GM12878 (cell line): ENCODE results near the gene ADARB1. TPM values are rescaled to one million over a fixed set of nuclear protein-coding genes. Genes with fewer than 3 reads are reported as not detected.
A peak's percentile ranks its signal among the peaks of the same experiment; 100 is the strongest.

Experiments
- ATAC-seq: fragments of 200-7000 bp; cut with Tn5 transposase; 3 replicates; pipeline ENCODE4 v1.9.1; 2020; ENCODE audit warnings: mild to moderate bottlenecking, moderate library complexity
- BruUV-seq: library from RNA; stranded (reverse); fragments of 400-500 nt; replicated peaks from 2 replicates; lab custom pipeline; 2021; lab: Mats Ljungman, UMichigan
- CTCF ChIA-PET: fragments of 300-600 bp; sonication (Branson Sonifier 250); formaldehyde crosslinking; extraction: SDS; loops from one replicate; lab custom pipeline; 2021; ENCODE audit warnings: inconsistent platforms; lab: Yijun Ruan, JAX
- POLR2A ChIA-PET: fragments of 350-600 bp; formaldehyde crosslinking; extraction: SDS; loops from one replicate; lab custom pipeline; 2021; ENCODE audit warnings: inconsistent platforms; lab: Charles Lee
- RAD21 ChIA-PET: fragments of 300-600 bp; sonication (Branson Sonifier 250); formaldehyde crosslinking; loops from one replicate; lab custom pipeline; 2023; ENCODE audit warnings: antibody characterized with exemption; ENCODE audit not compliant: unreplicated experiment; lab: Charles Lee
- SMC1A ChIA-PET: fragments of 300-600 bp; sonication (Branson Sonifier 250); formaldehyde crosslinking; loops from one replicate; lab custom pipeline; 2023; ENCODE audit not compliant: unreplicated experiment, uncharacterized antibody; lab: Charles Lee
- DNase-seq: peaks from one replicate; pipeline ENCODE4 v3.0.0-alpha.2; 2011; ENCODE audit warnings: low read depth, low spot score
- FAIRE-seq: peaks from 3 replicates; lab custom pipeline; 2011; peaks lifted over from hg19 to GRCh38; lab: Jason Lieb, UNC
- H2AFZ ChIP-seq: 2 replicates; pipeline ENCODE4 v1.6.0; 2011; ENCODE audit warnings: low read depth, low read length, control low read depth; ENCODE audit not compliant: control insufficient read depth
- H3K27ac ChIP-seq: 2 replicates; pipeline ENCODE4 v1.5.1; 2011; ENCODE audit warnings: control low read depth; ENCODE audit not compliant: control insufficient read depth, insufficient read depth
- H3K27me3 ChIP-seq, 2 experiments: replicated peaks in 1 of 2; 2 replicates each; pipeline versions ENCODE4 v1.6.0 to v1.6.1; 2011; ENCODE audit warnings: low read length in 1 of 2; ENCODE audit not compliant: control insufficient read depth in 2 of 2, insufficient read depth in 2 of 2
- H3K36me3 ChIP-seq, 2 experiments: 2 replicates each; pipeline ENCODE4 v1.5.1; 2011; ENCODE audit warnings: low read length in 1 of 2; ENCODE audit not compliant: control insufficient read depth in 2 of 2, insufficient read depth in 2 of 2
- H3K4me1 ChIP-seq: 2 replicates; pipeline ENCODE4 v1.6.1; 2011; ENCODE audit warnings: mild to moderate bottlenecking, low read length, moderate library complexity, mixed read lengths; ENCODE audit not compliant: control insufficient read depth, insufficient read depth
- H3K4me2 ChIP-seq: 2 replicates; pipeline ENCODE4 v1.6.0; 2011; ENCODE audit warnings: control low read depth; ENCODE audit not compliant: control insufficient read depth, insufficient read depth
- H3K4me3 ChIP-seq: fragments of 200-600 bp; sonication (generic); 2 replicates; pipeline ENCODE4 v1.5.1; 2016
- H3K79me2 ChIP-seq: 2 replicates; pipeline ENCODE4 v1.6.0; 2011; ENCODE audit warnings: low read length; ENCODE audit not compliant: control insufficient read depth, insufficient read depth
- H3K9ac ChIP-seq: 2 replicates; pipeline ENCODE4 v1.8.0; 2011; ENCODE audit warnings: low read length, control low read depth, mixed read lengths; ENCODE audit not compliant: control insufficient read depth, insufficient read depth
- H3K9me3 ChIP-seq: replicated peaks from 3 replicates; pipeline ENCODE4 v1.5.1; 2011; ENCODE audit warnings: mild to moderate bottlenecking, low read length; ENCODE audit not compliant: control insufficient read depth, insufficient read depth
- H4K20me1 ChIP-seq: 2 replicates; pipeline ENCODE4 v1.6.0; 2011; ENCODE audit not compliant: control insufficient read depth, insufficient read depth
- ASH2L ChIP-seq: fragments of 300-600, 200-600 bp; sonication (generic); IDR thresholded peaks from 2 replicates; pipeline ENCODE4 v1.6.1; 2017; ENCODE audit warnings: low read depth, mild to moderate bottlenecking, borderline replicate concordance
- ATF7 ChIP-seq: fragments of 450-650 bp; IDR thresholded peaks from 2 replicates; pipeline ENCODE4 v1.6.1; 2016; ENCODE audit warnings: low read depth, mild to moderate bottlenecking
- CBX5 ChIP-seq: sonication (generic); IDR thresholded peaks from 2 replicates; pipeline ENCODE4 v1.6.1; 2016; ENCODE audit warnings: low read depth, moderate library complexity, mild to moderate bottlenecking, inconsistent platforms
- FOXK2 ChIP-seq: fragments of 450-650 bp; IDR thresholded peaks from 2 replicates; pipeline ENCODE4 v1.6.1; 2017; ENCODE audit warnings: mild to moderate bottlenecking, moderate library complexity
- HDAC2 ChIP-seq: fragments of 200-600 bp; sonication (generic); IDR thresholded peaks from 2 replicates; pipeline ENCODE4 v1.6.1; 2017
- HSF1 ChIP-seq: fragments of 150-350 bp; IDR thresholded peaks from 2 replicates; pipeline ENCODE4 v1.6.1; 2014; ENCODE audit warnings: mild to moderate bottlenecking, low read depth, low read length
- IRF5 ChIP-seq: fragments of 450-650 bp; IDR thresholded peaks from 2 replicates; pipeline ENCODE4 v1.6.1; 2017; ENCODE audit warnings: borderline replicate concordance
- NFYB ChIP-seq: IDR thresholded peaks from 2 replicates; pipeline ENCODE4 v1.6.1; 2011; ENCODE audit warnings: low read depth, mild to moderate bottlenecking, low read length, improper control_type of control experiment, moderate library complexity; ENCODE audit not compliant: insufficient read depth
- NKRF ChIP-seq: fragments of 450-650 bp; conservative IDR thresholded peaks from 2 replicates; pipeline ENCODE4 v1.6.1; 2017; ENCODE audit warnings: mild to moderate bottlenecking, moderate library complexity
- POLR2AphosphoS2 ChIP-seq: IDR thresholded peaks from 2 replicates; pipeline ENCODE4 v1.6.1; 2011; ENCODE audit warnings: low read depth, mild to moderate bottlenecking, low read length, improper control_type of control experiment, moderate library complexity
- RELB ChIP-seq: fragments of 450-650 bp; IDR thresholded peaks from 2 replicates; pipeline ENCODE4 v1.6.1; 2017; ENCODE audit warnings: low read depth, mild to moderate bottlenecking, moderate library complexity
- SREBF1 ChIP-seq: IDR thresholded peaks from 2 replicates; pipeline ENCODE4 v1.6.1; 2012; ENCODE audit warnings: mild to moderate bottlenecking, low read length
- SUZ12 ChIP-seq: fragments of 200-600 bp; sonication (generic); IDR thresholded peaks from one replicate; pipeline ENCODE4 v1.6.1; 2018; ENCODE audit warnings: antibody characterized with exemption, mild to moderate bottlenecking; ENCODE audit not compliant: unreplicated experiment
- TCF3 ChIP-seq: IDR thresholded peaks from 2 replicates; pipeline ENCODE4 v1.6.1; 2012; ENCODE audit warnings: low read depth, mild to moderate bottlenecking, low read length, borderline replicate concordance; ENCODE audit not compliant: insufficient read depth
- WRNIP1 ChIP-seq: IDR thresholded peaks from 2 replicates; pipeline ENCODE4 v1.6.1; 2011; ENCODE audit warnings: low read depth, low read length, improper control_type of control experiment, borderline replicate concordance
- ZNF207 ChIP-seq: fragments of 450-650 bp; IDR thresholded peaks from 2 replicates; pipeline ENCODE4 v1.6.1; 2014; ENCODE audit warnings: antibody characterized with exemption, mild to moderate bottlenecking, borderline replicate concordance
- WGBS: methylation state at CpG from one replicate; pipeline ENCODE4 v1.1.6; 2016; ENCODE audit warnings: low lambda C conversion rate; ENCODE audit not compliant: insufficient replicate concordance, insufficient coverage; ENCODE audit errors: missing lambda C conversion rate; 5-methylcytosine and 5-hydroxymethylcytosine counted together
- in situ Hi-C: fragments of 300-500 bp; cut with MboI; formaldehyde crosslinking; loops from 9 replicates; pipeline ENCODE4 v1.14.3; 2018; ENCODE audit warnings: mixed read lengths
- intact Hi-C: fragments of 100-400 bp; cut with micrococcal nuclease; formaldehyde crosslinking; loops from one replicate; pipeline ENCODE4 v1.14.2; 2022; ENCODE audit not compliant: unreplicated experiment
- polyA plus RNA-seq, 11 experiments: library from polyadenylated mRNA; depleted of rRNA in 4 of 11; unstranded in 6 of 11; stranded (reverse) in 5 of 11; fragments of >200 nt; fragmentation: Nextera tagmentation in 4 of 11; fragmentation: Illumina TruSeq in 1 of 11; extraction: Ambion mirVana in 4 of 11; extraction: Trizol in 1 of 11; gene quantifications; 1 replicate in 1 of 11; 2 replicates in 10 of 11; pipeline versions ENCODE4 v1.2.1 to v1.2.3, GENCODE V29; 2011 to 2016; ENCODE audit warnings: inconsistent platforms in 2 of 11, missing spikeins in 2 of 11, low read depth in 1 of 11
- total RNA-seq, 4 experiments: library from RNA; depleted of rRNA in 3 of 4; stranded (reverse); fragments of >200 nt in 3 of 4; fragmentation: Illumina TruSeq in 1 of 4; extraction: Trizol in 1 of 4; gene quantifications; 2 replicates each; pipeline versions ENCODE4 v1.2.1 to v1.2.3, GENCODE V29; 2013 to 2021

The ADARB1 gene
- total and polyA plus RNA-seq, 10 of the 15 experiments (the other 5 are each of a cell fraction or from before 2014, with no cell fraction given): 5.7 to 61.7 (median 25.3) TPM

GRCh38 chr21:45263534-45263933 lies 189.2 kb downstream of the ADARB1 start (continued):
- TF ChIP-seq HDAC2: no peak
- no peak for TF ChIP-seq SREBF1
- no peak for TF ChIP-seq SUZ12
- TF ChIP-seq CBX5: no peak
- no peak for TF ChIP-seq IRF5
- TF ChIP-seq FOXK2: no peak
- TF ChIP-seq POLR2AphosphoS2: no peak

GRCh38 chr21:45264146-45264911 lies 189.9 kb downstream of the ADARB1 start:
- ChIA-PET RAD21 (no interaction called here), CTCF (no interaction called here), SMC1A (no interaction called here), POLR2A (no interaction called here)
- no peaks in the 10 kb centered on the region for H3K79me2 ChIP-seq
- H3K4me3 ChIP-seq: no peak overlapping the region
- peaks cover 8 to 17% of the 10 kb centered on the region in 2 experiments; a peak in 3 of 4 replicates for H3K36me3 ChIP-seq
- no peak overlapping the region for H3K9ac ChIP-seq
- intact Hi-C loops (no loop called here), in situ Hi-C loops (no loop called here)
- no peaks in the 10 kb centered on the region for H3K27me3 ChIP-seq
- no peaks in the 10 kb centered on the region for H4K20me1 ChIP-seq
- FAIRE-seq: no peak
- no peaks in the 10 kb centered on the region for H3K9me3 ChIP-seq
- H3K27ac ChIP-seq: no peak overlapping the region
- ATAC-seq: no peak
- TSS peak; percentile 47 for BruUV-seq
- WGBS: 87% methylated on average over 11 of the region's 23 CpGs
- no peak for DNase-seq
- H2AFZ ChIP-seq: no peak overlapping the region
- H3K4me2 ChIP-seq: no peak overlapping the region
- H3K4me1 ChIP-seq: peaks cover 5% of the 10 kb centered on the region
- no peak for TF ChIP-seq WRNIP1
- TF ChIP-seq ATF7: no peak
- TF ChIP-seq ASH2L: no peak
- TF ChIP-seq HSF1: no peak
- no peak for TF ChIP-seq TCF3
- no peak for TF ChIP-seq NFYB
- no peak for TF ChIP-seq ZNF207
- no peak for TF ChIP-seq NKRF
- no peak for TF ChIP-seq RELB
